Measurements from ENCODE around the gene TIMM44.
"Not testable (repeated sequence)": the region's sequence is repeated elsewhere in the genome, so short reads cannot be mapped to it uniquely, and the experiment has no call there.

Gene TIMM44

GRCh38 chr19:7897292-7897691, 46.2 kb downstream of the TIMM44 start:
- no peak for DNase-seq

- no peak for DNase-seq
These were observed 47.9 kb downstream of the TIMM44 start for GRCh38 chr19:7895565-7895964.

GRCh38 chr19:7894612-7895309, 48.7 kb downstream of the TIMM44 start:
- no peak for DNase-seq

DNA sequence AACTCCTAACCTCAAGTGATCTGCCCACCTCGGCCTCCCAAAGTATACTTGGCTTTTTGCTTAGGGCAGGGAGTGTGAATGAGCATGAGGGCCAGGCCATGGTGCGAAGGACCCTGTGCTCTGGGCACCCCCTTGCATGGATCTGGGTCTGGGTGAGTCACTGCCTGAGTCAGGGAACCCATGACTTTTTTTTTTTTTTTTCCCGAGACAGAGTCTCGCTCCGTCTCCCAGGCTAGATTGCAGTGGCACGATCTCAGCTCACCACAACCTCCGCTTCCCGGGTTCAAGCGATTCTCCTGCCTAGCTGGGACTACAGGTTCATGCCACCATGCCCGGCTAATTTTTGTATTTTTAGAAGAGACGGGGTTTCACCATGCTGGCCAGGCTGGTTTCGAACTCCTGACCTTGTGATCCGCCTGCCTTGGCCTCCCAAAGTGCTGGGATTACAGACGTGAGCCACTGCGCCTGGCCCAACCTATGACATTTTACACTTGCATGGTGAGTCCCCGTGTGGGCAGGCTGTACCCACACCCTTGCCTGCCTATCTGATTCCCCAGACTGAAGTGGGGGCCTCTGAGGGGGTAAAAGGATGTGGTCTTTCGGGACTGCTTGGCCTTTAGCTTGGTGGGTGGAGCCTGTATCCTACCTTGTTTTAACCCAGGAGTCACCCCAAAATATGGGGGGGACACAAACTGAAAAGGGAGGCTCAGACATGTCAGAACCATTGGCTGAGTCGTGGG, 49.9 kb downstream of the TIMM44 start:
- not testable (repeated sequence) for DNase-seq

DNA sequence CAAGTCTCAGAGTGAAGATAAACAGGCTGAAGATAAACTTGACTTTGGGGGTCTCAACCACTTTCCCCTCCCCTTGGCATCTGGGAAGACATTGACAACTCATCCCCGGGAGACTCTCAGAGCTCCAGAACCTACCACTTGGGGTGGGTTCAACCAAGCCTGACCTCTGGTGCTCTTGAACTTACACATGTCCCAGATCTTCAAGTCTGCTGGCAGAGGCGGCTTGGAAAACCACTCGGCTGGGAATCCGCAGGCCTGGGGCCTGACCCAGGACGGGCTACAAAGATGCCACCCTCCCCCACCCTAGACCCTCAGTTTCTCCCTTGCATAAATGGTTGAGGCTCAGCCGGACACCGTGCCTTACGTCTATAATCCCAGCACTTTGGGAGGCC, 54.6 kb downstream of the TIMM44 start:
- DNase-seq, result no peak

DNA sequence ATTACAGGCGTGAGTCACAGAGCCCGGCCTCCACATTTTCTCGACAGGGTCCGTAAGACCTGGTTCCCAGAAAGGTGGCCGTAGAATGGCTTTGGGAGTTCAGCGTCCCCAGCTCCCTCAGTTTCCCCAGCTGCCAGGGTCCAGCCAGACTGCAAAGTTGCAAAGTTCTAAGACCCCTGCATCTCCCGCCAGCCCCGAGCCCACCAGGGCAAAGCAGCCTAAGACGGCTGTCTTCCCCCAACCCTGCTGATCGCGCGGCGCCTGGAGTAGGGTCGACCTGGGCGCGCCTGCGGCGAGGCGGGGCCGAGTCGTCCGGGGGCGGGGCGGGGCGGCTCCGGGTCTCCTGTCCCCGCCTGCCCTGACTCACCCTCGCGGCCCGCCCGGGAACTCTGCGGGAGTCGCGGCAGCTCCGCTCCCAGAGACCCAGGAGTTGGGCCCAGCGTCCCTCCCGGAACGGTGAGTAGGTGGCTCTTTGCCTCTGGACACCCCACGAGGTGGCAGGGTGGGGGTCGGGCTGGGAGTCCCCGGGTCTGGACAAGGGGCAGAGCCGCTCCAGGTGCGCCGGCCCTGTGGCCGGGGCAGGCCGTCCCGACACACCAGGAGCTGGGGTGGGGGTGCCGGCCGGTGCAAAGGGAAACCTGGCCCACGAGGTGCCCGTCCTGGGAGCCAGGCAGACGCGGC, 55.2 kb downstream of the TIMM44 start, which contains the start of gene LRRC8E:
LRRC8E (plus strand) TSS at position 366 of the 681 bp plus-strand sequence. CDS start 7,094 bp downstream, outside the sequence.
- no peak for DNase-seq

DNA sequence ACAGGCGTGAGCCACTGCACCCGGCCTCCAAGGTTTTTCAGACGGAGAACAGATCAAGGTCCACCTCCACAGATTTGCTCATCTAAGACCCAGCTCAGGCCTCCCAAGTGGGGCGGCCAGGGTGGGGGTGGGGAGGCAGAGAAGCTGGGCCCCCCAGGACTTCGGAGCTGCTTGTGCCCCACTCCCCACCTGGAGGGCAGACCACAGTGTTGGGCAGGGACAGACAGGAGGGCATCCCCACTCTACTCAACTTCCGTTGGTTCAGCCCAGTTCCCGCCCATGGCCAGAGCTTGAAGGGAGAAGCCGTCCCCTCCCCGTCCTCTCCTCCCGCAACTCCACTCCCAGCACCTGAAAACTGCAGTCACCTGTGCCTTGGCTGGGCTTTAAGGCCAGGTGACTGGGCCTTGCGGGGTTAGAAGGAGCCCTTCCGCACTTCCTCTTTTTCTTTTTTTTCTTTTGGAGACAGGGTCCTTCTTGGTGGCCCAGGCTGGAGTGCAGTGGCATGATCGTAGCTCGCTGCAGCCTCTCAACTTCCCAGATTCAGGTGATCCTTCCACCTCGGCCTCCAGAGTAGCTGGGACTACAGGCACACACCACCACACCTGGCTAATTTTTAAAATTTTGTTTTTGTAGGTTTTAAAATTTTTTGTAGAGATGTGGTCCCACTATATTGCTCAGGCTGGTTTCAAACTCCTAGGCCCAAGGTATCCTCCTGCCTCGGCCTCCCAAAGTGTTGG, 55.9 kb downstream of the TIMM44 start:
- DNase-seq, result no peak

GRCh38 chr19:7885818-7886217, 57.6 kb downstream of the TIMM44 start:
- DNase-seq, result no peak

DNA sequence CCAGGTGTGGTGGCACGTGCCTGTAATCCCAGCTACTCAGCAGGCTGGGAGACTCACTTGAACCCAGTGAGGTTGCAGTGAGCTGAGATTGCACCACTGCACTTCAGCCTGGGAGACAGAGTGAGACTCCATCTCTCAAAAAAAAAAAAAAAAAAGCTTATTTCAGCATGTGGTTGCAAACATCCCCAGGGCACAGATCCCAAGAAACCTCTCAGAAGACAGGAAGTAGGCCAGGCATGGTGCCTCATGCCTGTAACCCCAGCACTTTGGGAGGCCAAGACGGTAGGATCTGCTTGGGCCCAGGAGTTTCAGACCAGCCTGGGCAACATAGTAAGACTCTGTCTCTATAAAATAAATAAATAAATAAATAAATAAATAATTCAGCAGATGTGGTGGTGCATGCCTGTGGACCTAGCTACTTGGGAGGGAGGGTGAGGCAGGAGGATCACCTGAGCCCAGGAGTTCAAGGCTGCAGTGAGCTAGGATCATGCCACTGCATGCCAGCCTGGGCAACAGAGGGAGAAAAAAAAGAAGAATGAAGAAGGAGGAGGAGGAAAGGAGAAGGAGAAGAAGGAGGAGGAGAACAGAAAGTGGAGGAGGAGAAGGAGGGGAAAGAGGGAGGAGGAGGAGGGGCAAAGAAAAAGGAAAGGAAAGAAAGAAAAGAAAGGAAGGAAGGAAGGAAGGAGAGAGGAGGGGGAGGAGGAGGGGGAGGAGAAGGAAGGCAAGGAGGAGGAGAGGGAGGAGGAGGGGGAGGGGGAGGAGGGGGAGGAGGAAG, 59.5 kb downstream of the TIMM44 start:
- no peak for DNase-seq

- DNase-seq, result no peak
These were observed 60.4 kb downstream of the TIMM44 start for GRCh38 chr19:7883105-7883504.

- DNase-seq, result no peak
These were observed 61.6 kb downstream of the TIMM44 start for GRCh38 chr19:7881910-7882309.

GRCh38 chr19:7879836-7880235, 63.6 kb downstream of the TIMM44 start:
- no peak for DNase-seq

- DNase-seq, result no peak
These were observed 64.2 kb downstream of the TIMM44 start for GRCh38 chr19:7879111-7879807.

DNA sequence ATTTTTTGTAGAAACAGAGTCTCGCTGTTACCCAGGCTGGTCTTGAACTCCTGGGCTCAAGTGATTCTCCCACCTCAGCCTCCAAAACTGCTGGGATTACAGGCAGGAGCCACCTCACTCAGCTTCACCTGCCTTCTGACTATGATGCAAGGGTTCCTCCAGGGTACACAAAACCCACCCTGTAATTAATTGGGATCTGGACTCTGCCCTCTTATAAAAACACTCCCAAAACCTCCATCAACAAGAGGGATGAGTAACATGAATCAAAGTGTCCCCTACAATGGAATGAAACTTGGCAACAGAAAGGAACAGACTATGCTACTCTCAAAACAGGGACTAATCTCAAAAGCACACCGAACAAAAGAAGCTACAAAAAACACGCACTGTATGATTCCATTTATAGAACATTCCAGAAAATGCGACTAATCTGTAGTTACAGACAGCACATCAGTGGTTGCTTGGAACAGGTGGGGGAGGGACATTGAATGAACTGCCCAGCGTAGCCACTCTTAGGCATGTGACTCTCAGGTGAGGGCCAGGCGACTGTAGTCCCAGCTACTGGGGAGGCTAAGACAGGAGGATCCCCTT, 66.1 kb downstream of the TIMM44 start:
- no peak for DNase-seq
